HFF-Myc (cell line): Measurements from ENCODE around the gene CEBPA.
"Not testable (repeated sequence)": the region's sequence is repeated elsewhere in the genome, so short reads cannot be mapped to it uniquely, and the experiment has no call there.

Experiments
- DNase-seq: peaks from one replicate; pipeline ENCODE4 v3.0.0-alpha.2; 2011; ENCODE audit warnings: low read depth; ENCODE audit errors: extremely low read depth
- H3K4me3 ChIP-seq: replicated peaks from 2 replicates; pipeline ENCODE4 v1.5.1; 2011; ENCODE audit warnings: low read depth, mild to moderate bottlenecking, control low read depth, low read length
- CTCF ChIP-seq: IDR thresholded peaks from 2 replicates; pipeline ENCODE4 v1.5.1; 2012; ENCODE audit warnings: mild to moderate bottlenecking, low read depth, low read length, control low read depth; ENCODE audit errors: missing control alignments

Gene CEBPA

DNA sequence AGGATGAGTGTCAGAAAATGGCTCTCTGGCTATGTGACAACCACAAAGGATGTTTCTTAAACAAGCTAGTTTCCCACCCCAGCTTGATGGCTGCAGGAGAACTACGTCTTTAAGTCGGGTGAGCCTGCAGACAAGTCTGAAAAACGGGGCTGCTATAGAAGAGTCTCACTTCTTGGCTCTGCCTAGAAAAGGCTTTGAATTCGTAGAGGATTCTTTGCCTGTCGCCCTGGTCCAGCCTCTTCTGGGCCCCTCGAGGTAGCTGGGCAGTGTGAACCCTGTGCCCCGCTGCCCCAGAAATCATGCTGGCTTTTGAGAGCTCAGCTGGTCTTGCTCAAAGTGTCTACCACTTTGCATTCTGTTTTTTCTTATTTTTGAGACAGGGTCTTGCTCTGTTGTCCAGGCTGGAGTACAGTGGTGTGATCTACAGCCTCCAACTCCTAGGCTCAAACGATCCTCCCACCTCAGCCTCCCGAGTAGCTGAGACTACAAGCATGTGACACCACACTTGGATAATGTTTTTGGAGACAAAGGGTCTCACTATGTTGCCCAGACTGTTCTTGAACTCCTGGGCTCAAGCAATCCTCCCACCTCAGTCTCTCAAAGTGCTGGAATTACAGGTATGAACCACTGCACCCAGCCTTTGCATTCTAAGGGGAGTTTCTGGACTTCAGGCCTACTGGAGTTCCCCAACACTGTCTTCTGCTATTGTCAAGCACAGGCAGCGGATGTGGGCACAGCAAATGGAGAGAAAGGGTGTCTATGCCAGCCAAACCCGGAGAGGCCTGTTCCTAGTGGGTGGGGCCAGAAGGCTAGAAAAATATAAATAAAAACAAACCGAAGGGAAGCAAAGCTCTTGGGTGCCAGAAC is 6.5 kb downstream of the CEBPA start:
- no peak overlapping the region for H3K4me3 ChIP-seq
- no peak for DNase-seq
- no peak for TF ChIP-seq CTCF

- H3K4me3 ChIP-seq, DNase-seq: not testable (repeated sequence)
These were observed 7.3 kb downstream of the CEBPA start for GRCh38 chr19:33295046-33295445.

- no peak for TF ChIP-seq CTCF
- no peak overlapping the region for H3K4me3 ChIP-seq
- DNase-seq = no peak
These were observed 8.1 kb downstream of the CEBPA start for GRCh38 chr19:33294058-33294798.

GRCh38 chr19:33293255-33294057 is 8.9 kb downstream of the CEBPA start:
- no peak for TF ChIP-seq CTCF
- DNase-seq = no peak
- no peak overlapping the region for H3K4me3 ChIP-seq

DNA sequence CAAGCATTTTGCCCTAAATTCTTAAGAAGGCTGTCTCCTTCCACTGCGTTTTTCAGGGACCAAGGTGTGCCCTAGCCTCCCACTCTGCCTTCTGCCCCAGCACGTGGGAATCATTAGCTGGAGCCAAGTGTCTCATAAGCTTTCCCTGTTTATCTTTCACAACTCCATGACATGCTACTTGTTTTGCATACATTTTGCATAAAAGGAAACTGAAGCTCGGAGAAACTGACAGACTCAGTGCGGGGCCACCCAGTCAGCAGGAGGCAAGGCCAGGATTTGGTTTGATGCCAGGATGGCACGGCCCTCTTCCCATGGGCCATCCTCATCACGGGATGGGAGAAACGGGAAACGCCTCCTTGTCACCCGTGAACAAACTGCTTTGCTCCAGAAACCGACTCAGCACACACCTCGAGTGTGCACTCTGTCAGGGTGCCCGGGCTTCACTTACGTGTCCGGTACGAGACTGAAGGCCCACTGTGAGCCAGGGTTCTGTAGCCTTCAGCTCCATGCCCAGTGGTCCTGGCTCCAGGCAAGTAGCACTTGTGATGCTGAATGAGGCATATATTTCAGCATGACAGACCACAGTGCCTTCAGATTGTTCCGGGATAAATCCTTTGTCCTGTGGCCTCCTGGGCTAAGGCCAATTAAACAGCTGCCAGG is 9.6 kb downstream of the CEBPA start:
- TF ChIP-seq CTCF = no peak
- no peak for DNase-seq
- no peak overlapping the region for H3K4me3 ChIP-seq

- DNase-seq = no peak
- no peak for TF ChIP-seq CTCF
- no peak overlapping the region for H3K4me3 ChIP-seq
These were observed 10.5 kb downstream of the CEBPA start for GRCh38 chr19:33291623-33292534.
